MCF 10A (cell line): ENCODE measurements around the gene GON4L. TPM values are rescaled to one million over a fixed set of nuclear protein-coding genes. Genes with fewer than 3 reads are reported as not detected.
"Not testable (repeated sequence)": the region's sequence is repeated elsewhere in the genome, so short reads cannot be mapped to it uniquely, and the experiment has no call there.

Experiments
- BruUV-seq: library from RNA; stranded (reverse); fragments of 400-500 nt; replicated peaks from 2 replicates; lab custom pipeline; 2021; lab: Mats Ljungman, UMichigan
- CTCF ChIA-PET: fragments of 300-600 bp; sonication (Branson Sonifier 250); formaldehyde crosslinking; extraction: SDS; loops from one replicate; lab custom pipeline; 2021; ENCODE audit warnings: antibody characterized with exemption, inconsistent platforms; lab: Yijun Ruan, JAX
- POLR2A ChIA-PET: fragments of 300-600, 350-650 bp; sonication (Branson Sonifier 250); formaldehyde crosslinking; extraction: SDS; loops from one replicate; lab custom pipeline; 2020; ENCODE audit warnings: antibody characterized with exemption, inconsistent platforms; lab: Yijun Ruan, JAX
- DNase-seq: peaks from one replicate; pipeline ENCODE4 v3.0.0-alpha.2; 2018; ENCODE audit not compliant: unreplicated experiment
- H3K27ac Mint-ChIP-seq: one replicate; pipeline ENCODE4 v1.8.0; 2022; ENCODE audit warnings: mild to moderate bottlenecking, low read depth, mixed read lengths; ENCODE audit not compliant: unreplicated experiment
- H3K27me3 Mint-ChIP-seq: one replicate; pipeline ENCODE4 v1.8.0; 2022; ENCODE audit warnings: mixed read lengths; ENCODE audit not compliant: insufficient read depth, unreplicated experiment
- H3K36me3 Mint-ChIP-seq: one replicate; pipeline ENCODE4 v1.8.0; 2022; ENCODE audit warnings: mild to moderate bottlenecking, moderate library complexity, mixed read lengths; ENCODE audit not compliant: insufficient read depth, unreplicated experiment
- H3K4me1 Mint-ChIP-seq: one replicate; pipeline ENCODE4 v1.8.0; 2022; ENCODE audit warnings: mixed read lengths; ENCODE audit not compliant: insufficient read depth, unreplicated experiment
- H3K4me3 Mint-ChIP-seq: one replicate; pipeline ENCODE4 v1.8.0; 2022; ENCODE audit warnings: mild to moderate bottlenecking, moderate library complexity, mixed read lengths; ENCODE audit not compliant: unreplicated experiment
- H3K9me3 Mint-ChIP-seq: one replicate; pipeline ENCODE4 v1.8.0; 2022; ENCODE audit warnings: mixed read lengths; ENCODE audit not compliant: unreplicated experiment
- CTCF ChIP-seq: fragments of 200-600 bp; IDR thresholded peaks from one replicate; pipeline ENCODE4 v1.8.0; 2022; ENCODE audit warnings: antibody characterized with exemption, mild to moderate bottlenecking; ENCODE audit not compliant: unreplicated experiment
- intact Hi-C: fragments of 100-400 bp; cut with micrococcal nuclease; formaldehyde crosslinking; loops from 2 replicates; pipeline ENCODE4 v1.14.1; 2022
- total RNA-seq: library from RNA; stranded (reverse); gene quantifications from 2 replicates; pipeline ENCODE4 v1.2.3, GENCODE V29; 2022

GON4L gene
- total RNA-seq, 1 experiment from 2014 or later = 60.1 TPM

GRCh38 chr1:155801149-155801548, 55.9 kb downstream of the GON4L start:
- no peak for DNase-seq
- H3K36me3 Mint-ChIP-seq = peaks cover 93% of the 10 kb centered on the region
- no TSS peak for BruUV-seq
- CTCF ChIA-PET = interaction anchor here (0.6 kb wide), 1 partner anchor 451 kb away, joined by 4 read pairs; no protein-coding TSS in a partner anchor
- peak overlapping the region; percentile 55 for H3K27ac Mint-ChIP-seq
- POLR2A ChIA-PET = no interaction called here
- no peak overlapping the region for H3K4me3 Mint-ChIP-seq
- intact Hi-C loops = no loop called here
- no peaks in the 10 kb centered on the region for H3K27me3 Mint-ChIP-seq
- H3K4me1 Mint-ChIP-seq = no peaks in the 10 kb centered on the region
- H3K9me3 Mint-ChIP-seq = no peaks in the 10 kb centered on the region
- TF ChIP-seq CTCF = no peak

- DNase-seq, H3K27me3 Mint-ChIP-seq, H3K4me3 Mint-ChIP-seq, BruUV-seq, H3K4me1 Mint-ChIP-seq, H3K27ac Mint-ChIP-seq, intact Hi-C loops, H3K9me3 Mint-ChIP-seq, POLR2A ChIA-PET: not testable (repeated sequence)
- CTCF ChIA-PET = interaction anchor here (0.7 to 0.8 kb wide), 2 partner anchors 33 to 42 kb away, joined by 3 read pairs; no protein-coding TSS in a partner anchor
- peaks cover 97% of the 10 kb centered on the region for H3K36me3 Mint-ChIP-seq
These were observed 61.4 kb downstream of the GON4L start for GRCh38 chr1:155795618-155796017.

- H3K4me1 Mint-ChIP-seq = no peaks in the 10 kb centered on the region
These were observed 62.3 kb downstream of the GON4L start for GRCh38 chr1:155794605-155795245.

GRCh38 chr1:155793213-155793612, 63.8 kb downstream of the GON4L start:
- H3K9me3 Mint-ChIP-seq = no peaks in the 10 kb centered on the region
- DNase-seq = no peak
- no peak for TF ChIP-seq CTCF
- H3K27me3 Mint-ChIP-seq = no peaks in the 10 kb centered on the region
- H3K4me1 Mint-ChIP-seq = no peaks in the 10 kb centered on the region
- ChIA-PET POLR2A (interaction anchor here (0.9 to 1.2 kb wide), 2 partner anchors 48 to 68 kb away, joined by 3 read pairs; no protein-coding TSS in a partner anchor), CTCF (interaction anchor here (0.6 kb wide), 1 partner anchor 622 kb away, joined by 4 read pairs; no protein-coding TSS in a partner anchor)
- H3K27ac Mint-ChIP-seq = no peak overlapping the region
- intact Hi-C loops = no loop called here
- BruUV-seq = no TSS peak
- H3K4me3 Mint-ChIP-seq = no peak overlapping the region
- H3K36me3 Mint-ChIP-seq = peaks cover 97% of the 10 kb centered on the region

More at GRCh38 chr1:155794605-155795245, 62.3 kb downstream of the GON4L start:
- no peak overlapping the region for H3K27ac Mint-ChIP-seq
- no peak for TF ChIP-seq CTCF
- BruUV-seq = no TSS peak
- peaks cover 97% of the 10 kb centered on the region for H3K36me3 Mint-ChIP-seq
- intact Hi-C loops = no loop called here
- ChIA-PET CTCF (interaction anchor here (0.7 to 0.9 kb wide), 3 partner anchors 34 to 195 kb away, joined by 3 read pairs; no protein-coding TSS in a partner anchor), POLR2A (no interaction called here)
- no peak overlapping the region for H3K4me3 Mint-ChIP-seq
- DNase-seq = no peak
- no peaks in the 10 kb centered on the region for H3K9me3 Mint-ChIP-seq
- H3K27me3 Mint-ChIP-seq = no peaks in the 10 kb centered on the region
